Measurements from ENCODE around the gene ATP2A1. TPM values are rescaled to one million over a fixed set of nuclear protein-coding genes. Genes with fewer than 3 reads are reported as not detected.

The ATP2A1 gene
- total and polyA plus RNA-seq, 2 of the 8 experiments (the other 6 are each of a cell fraction or from before 2014, with no cell fraction given), result 1.7 to 2.4 TPM

DNA sequence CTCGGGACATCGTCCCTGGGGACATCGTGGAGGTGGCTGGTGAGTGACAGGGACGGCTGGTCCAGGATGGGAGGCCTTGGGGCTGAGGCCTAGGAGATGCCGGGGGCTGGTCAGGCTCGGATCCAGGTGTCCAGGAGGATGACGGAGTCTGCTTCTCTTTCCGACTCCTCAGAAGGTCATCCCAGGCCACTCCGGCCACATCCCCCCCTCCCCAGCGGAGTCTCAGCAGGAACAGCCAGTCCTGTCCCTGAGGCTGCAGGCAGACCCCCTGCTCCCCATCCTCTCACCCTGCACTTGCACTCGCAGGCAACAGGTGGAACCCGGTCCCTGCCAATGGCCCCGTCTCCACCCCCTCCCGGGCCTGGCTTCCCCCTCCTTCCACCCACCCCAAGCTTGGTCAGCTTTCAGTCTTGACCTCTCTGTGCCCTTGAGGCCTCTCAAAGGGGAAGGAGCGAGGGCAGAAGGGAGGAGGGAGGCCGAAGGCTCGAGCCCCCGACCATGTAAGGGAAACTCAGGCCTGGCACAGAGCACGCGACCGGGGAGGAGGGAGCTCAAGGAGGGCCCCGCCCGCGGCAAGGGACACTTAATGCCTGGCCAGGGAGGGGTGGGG, 4.4 kb downstream of the ATP2A1 start:
- no peak overlapping the region for H4K5ac ChIP-seq (ENCODE audit: insufficient read length, low read depth, low read length)
- DNase-seq (ENCODE audit: low read depth in 1 of 2, low spot score in 2 of 2) (no peak), FAIRE-seq (no peak)
- H2BK20ac ChIP-seq (ENCODE audit: low read length), result 0 out of 2 replicates have a peak overlapping the region, but pooled peaks have one; percentile 86
- no peaks in the 10 kb centered on the region for H3K9me3 ChIP-seq (ENCODE audit: insufficient read depth in 2 of 2, low read depth in 1 of 2, low read length in 1 of 2)
- H3K4ac ChIP-seq (replicated peaks; ENCODE audit: insufficient read length, low read depth, low read length), result no peak overlapping the region
- H2BK120ac ChIP-seq (replicated peaks; ENCODE audit: low read depth, low read length), result no peak overlapping the region
- peaks cover 0 to 8% (median 7%) of the 10 kb centered on the region in 4 experiments; a peak in 2 of 7 replicates for H3K27me3 ChIP-seq (replicated peaks in 1 of 4; ENCODE audit: control insufficient read depth in 3 of 4, extremely low read depth in 1 of 4, insufficient read depth in 3 of 4, low read length in 3 of 4)
- no peak overlapping the region for H2AFZ ChIP-seq (ENCODE audit: low read length)
- H2BK5ac ChIP-seq (ENCODE audit: low read depth, low read length), result peak overlapping the region; percentile 69; the same call in 1 of the 2 replicates
- no peak overlapping the region; a peak in 2 of 7 replicates for H3K9ac ChIP-seq (replicated peaks in 1 of 4; ENCODE audit: extremely low read depth in 1 of 4, low read depth in 3 of 4, low read length in 3 of 4)
- ChIA-PET POLR2A (ENCODE audit: partially characterized antibody) (interaction anchor here (0.5 to 2.2 kb wide), 13 partner anchors 10 to 91 kb away, joined by 3 to 12 read pairs (median 3); partner anchors contain the start of genes ATXN2L, NFATC2IP, SH2B1 and TUFM), CTCF (ENCODE audit: partially characterized antibody) (interaction anchor here (0.8 to 5.3 kb wide), 4 partner anchors 9 to 90 kb away, joined by 3 to 32 read pairs (median 8); no protein-coding TSS in a partner anchor)
- H4K20me1 ChIP-seq (replicated peaks in 1 of 2; ENCODE audit: control insufficient read depth in 1 of 2, insufficient read depth in 2 of 2, low read length in 2 of 2), result no peaks in the 10 kb centered on the region
- H2AK5ac ChIP-seq (ENCODE audit: low read depth, low read length), result no peak overlapping the region
- peaks cover 0 to 29% (median 23%) of the 10 kb centered on the region in 4 experiments; a peak in 6 of 7 replicates for H3K4me1 ChIP-seq (replicated peaks in 1 of 4; ENCODE audit: control insufficient read depth in 3 of 4, insufficient read depth in 4 of 4, low read length in 3 of 4)
- no peaks in the 10 kb centered on the region for H3K79me2 ChIP-seq (ENCODE audit: control insufficient read depth in 1 of 2, insufficient read depth in 2 of 2, low read length in 2 of 2)
- peak overlapping the region; percentile 72 for H4K91ac ChIP-seq (replicated peaks; ENCODE audit: insufficient read length, low read length)
- H3K36me3 ChIP-seq (ENCODE audit: control insufficient read depth in 2 of 4, insufficient read depth in 4 of 4, low read length in 3 of 4), result no peaks in the 10 kb centered on the region
- no peaks in the 10 kb centered on the region; the same call in none of the 2 replicates for H3K79me1 ChIP-seq (ENCODE audit: low read depth, low read length)
- peak overlapping the region; percentile 19 for H4K8ac ChIP-seq (ENCODE audit: extremely low read depth, insufficient read depth, low read length)
- 74% methylated on average over 13 of the region's 24 CpGs; no CpG with 5 or more reads in 1 of the 2 experiments for WGBS, 2 experiments (ENCODE audit: extremely low coverage in 1 of 2, insufficient coverage in 1 of 2, insufficient read length in 1 of 2, insufficient replicate concordance in 2 of 2, low coverage in 1 of 2, low lambda C conversion rate in 2 of 2, missing lambda C conversion rate in 1 of 2)
- no peak overlapping the region for H3K23ac ChIP-seq (ENCODE audit: insufficient read length)
- peak overlapping the region; percentile 4 to 45; a peak in 1 of 4 replicates for H3K4me2 ChIP-seq (ENCODE audit: insufficient read depth in 1 of 2, low read depth in 2 of 2, low read length in 2 of 2)
- no peak overlapping the region for H3K56ac ChIP-seq (replicated peaks; ENCODE audit: insufficient read length, low read depth, low read length)
- H3K23me2 ChIP-seq (ENCODE audit: low read depth, low read length), result peaks cover 13% of the 10 kb centered on the region
- no peak overlapping the region for H3K27ac ChIP-seq (ENCODE audit: low read depth, low read length)
- no peak overlapping the region for H3K4me3 ChIP-seq (ENCODE audit: extremely low read depth in 1 of 4, insufficient read depth in 2 of 4, low read depth in 3 of 4, low read length in 4 of 4)
- H2BK15ac ChIP-seq (ENCODE audit: low read length), result peak overlapping the region; percentile 29; the same call in 1 of the 2 replicates
- peak overlapping the region; percentile 7 for H3K18ac ChIP-seq (ENCODE audit: extremely low read depth, low read length)
- H3K14ac ChIP-seq (ENCODE audit: insufficient read length), result no peak overlapping the region
- H2BK12ac ChIP-seq (ENCODE audit: low read depth, low read length), result peak overlapping the region; percentile 45; the same call in 1 of the 2 replicates
- TF ChIP-seq ASH2L (IDR thresholded peaks at IDR 0.05; ENCODE audit: low read length) (no peak), KDM4A (IDR thresholded peaks at IDR 0.05; ENCODE audit: low read depth, low read length, severe bottlenecking) (no peak), POU5F1 (IDR thresholded peaks at IDR 0.05; ENCODE audit: low read depth, low read length) (no peak), POLR2AphosphoS5 (IDR thresholded peaks at IDR 0.05; ENCODE audit: low read depth, low read length) (no peak), CBX5 (IDR thresholded peaks at IDR 0.05; ENCODE audit: low read depth, low read length) (no peak), E2F6 (IDR thresholded peaks at IDR 0.05) (no peak), SRF (IDR thresholded peaks at IDR 0.05; ENCODE audit: low read depth, low read length) (no peak), SIX5 (IDR thresholded peaks at IDR 0.05; ENCODE audit: low read depth, low read length) (no peak), RXRA (IDR thresholded peaks at IDR 0.05; ENCODE audit: insufficient read depth, low read depth, low read length) (no peak), NRF1 (IDR thresholded peaks at IDR 0.05; ENCODE audit: low read depth, low read length) (no peak), RAD21 (IDR thresholded peaks at IDR 0.05 in 1 of 2, conservative IDR thresholded peaks at IDR 0.05 in 1 of 2; ENCODE audit: low read depth in 2 of 2, low read length in 2 of 2) (peak; percentile 57 to 65; a peak in 3 of 4 replicates)

Data from H1 (cell line).